HG02870 (cell line): ENCODE results near the gene MOB2.

Experiments
- ATAC-seq: cut with Tn5 transposase; IDR thresholded peaks from one replicate; pipeline ENCODE4 v1.9.1; 2021; ENCODE audit warnings: mild to moderate bottlenecking, moderate library complexity; ENCODE audit not compliant: unreplicated experiment

The MOB2 gene

DNA sequence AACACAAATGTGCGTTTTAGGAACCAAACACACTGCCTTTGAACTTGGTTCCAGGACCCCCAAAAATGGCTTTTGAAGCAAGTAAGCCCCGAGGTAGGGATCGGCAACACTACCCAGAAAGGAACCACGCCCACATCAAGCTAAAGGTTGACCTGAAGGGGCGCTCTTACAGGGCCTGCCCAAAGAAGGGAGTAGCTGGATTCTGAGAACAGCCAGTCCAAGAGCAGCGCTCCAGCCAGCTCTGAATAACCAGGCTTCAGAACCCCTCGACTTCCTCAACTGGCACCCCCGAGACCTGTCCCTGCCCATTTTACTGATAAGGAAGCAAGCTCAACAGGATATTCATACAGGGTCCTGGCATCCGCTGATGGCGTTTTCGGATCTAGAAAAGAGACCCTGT, 18.9 kb upstream of the MOB2 start:
- ATAC-seq: no peak

DNA sequence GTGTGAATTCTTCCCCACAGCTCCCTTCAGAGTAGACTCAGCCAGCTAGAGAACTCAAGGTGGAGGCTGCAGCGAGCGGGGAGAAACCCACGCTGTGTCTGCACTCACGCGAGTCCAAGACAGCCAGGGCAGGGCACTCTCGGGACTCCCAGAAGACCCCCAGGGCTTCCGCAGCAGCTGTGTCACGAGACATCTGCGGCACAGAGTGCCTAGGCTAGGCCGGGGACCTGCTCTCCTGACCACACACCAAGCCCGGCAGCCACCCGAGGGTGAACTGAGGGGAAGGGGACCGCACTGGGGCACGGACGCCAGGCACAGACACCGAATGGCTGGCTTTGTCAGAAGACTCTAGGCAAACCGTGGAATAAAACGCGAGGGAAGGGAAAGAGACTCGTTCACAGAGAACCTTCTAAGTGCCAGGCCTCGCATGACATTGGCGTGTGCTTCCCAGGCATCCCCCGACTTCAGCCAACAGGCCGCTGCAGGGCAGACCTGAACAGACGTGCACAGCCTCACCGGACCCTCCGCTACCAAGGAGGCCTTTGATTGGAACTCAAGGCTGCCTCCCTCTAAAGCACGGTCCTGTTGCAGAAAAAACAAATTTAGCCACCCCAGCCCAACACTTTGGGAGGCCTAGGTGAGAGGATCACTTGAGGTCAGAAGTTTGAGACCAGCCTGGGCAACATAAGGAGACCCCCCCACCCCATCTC, 18.2 kb upstream of the MOB2 start:
- no peak for ATAC-seq

GRCh38 chr11:1504138-1504537, 17.6 kb upstream of the MOB2 start:
- no peak for ATAC-seq

DNA sequence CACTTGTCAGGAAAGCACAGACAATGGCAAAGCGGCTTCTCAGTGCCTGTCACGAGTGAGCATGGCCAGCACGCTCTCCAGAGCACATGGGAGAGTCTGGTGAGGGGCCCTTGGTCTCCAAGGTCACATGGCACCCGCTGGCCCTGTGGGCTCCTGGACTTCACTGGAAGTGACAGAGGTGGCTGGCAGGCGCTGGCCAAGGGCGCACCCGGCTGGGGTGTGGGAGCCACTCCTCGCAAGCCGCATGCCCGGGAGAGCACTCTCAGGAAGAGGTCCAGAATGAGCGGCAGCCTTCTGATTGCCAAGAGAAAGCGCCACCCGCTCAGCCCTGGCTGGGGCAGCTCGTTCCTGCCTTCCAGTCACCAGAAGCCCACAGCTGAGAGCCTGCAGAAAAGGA, 17.1 kb upstream of the MOB2 start:
- ATAC-seq: no peak

DNA sequence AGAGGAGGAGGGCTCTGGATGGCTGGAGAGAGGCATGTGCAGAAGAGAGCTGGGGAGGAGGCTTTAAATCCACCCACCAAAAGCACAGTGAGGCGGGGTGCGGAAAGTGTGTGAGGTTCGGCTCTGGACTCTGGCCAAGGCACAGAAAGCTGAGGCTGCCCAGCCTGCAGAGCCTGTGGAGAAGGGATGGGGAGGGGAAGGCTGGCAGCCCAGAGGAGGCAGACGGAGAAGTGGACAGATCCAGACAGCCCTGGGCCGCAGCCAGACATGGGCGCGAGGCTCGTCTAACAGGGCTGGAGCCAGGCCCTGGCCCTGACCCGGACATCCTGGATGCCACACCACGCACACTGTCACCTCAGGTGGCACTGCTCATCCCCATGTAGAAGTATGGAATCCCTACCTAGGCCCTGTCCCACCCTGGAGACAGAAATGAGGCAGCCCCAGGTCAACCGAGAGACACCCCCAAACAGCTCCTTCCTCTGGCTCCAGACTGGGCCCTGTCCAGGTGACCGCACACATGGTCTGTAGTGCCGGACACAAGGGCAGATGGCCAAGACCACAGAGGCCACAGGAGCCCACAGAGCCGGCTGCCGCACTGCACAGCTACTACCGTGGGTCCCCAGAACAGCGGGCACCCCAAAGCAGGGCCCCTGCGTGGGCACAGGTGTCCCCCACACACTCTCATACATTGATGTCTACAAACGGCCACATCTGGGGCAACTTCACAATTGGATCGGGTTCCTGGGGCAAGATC, 16.6 kb upstream of the MOB2 start:
- no peak for ATAC-seq

DNA sequence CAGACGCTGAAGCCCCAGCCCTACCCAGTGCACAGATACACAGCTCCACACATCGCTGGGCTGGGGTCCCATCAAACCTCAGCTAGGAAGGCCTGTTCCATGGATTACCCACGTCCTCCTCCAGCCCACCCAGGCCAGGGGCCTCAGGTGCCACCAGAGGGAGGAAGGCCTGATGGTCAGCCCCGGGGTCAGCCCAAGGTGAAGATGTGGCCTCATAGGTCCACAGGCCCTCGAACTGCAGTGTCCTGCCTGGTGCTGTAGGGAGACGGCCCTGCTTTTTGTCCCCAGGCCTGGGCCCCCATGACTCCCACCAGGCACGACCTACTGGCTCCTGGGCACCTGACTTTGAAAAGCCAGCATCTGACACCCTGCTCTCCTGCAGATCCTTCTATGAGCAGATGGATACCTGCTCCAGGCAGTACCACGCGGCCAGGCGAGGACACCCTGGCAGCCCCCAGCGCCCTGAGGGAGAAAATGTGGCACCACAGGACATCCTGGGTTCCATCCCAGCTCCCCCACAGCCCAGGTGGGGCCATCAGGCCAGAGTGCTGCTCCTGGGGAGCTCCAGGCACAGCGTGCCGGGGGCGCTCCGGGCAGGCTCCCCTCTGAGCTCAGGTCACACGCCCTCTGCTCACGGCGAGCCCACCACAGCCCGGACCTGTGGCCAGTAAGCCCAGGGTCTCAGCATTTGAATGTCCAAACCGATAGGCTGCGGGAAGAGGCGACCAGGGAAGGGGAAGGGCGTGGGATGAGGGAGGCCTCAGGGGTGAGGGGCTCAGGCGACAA, 15.8 kb upstream of the MOB2 start:
- ATAC-seq: no peak

DNA sequence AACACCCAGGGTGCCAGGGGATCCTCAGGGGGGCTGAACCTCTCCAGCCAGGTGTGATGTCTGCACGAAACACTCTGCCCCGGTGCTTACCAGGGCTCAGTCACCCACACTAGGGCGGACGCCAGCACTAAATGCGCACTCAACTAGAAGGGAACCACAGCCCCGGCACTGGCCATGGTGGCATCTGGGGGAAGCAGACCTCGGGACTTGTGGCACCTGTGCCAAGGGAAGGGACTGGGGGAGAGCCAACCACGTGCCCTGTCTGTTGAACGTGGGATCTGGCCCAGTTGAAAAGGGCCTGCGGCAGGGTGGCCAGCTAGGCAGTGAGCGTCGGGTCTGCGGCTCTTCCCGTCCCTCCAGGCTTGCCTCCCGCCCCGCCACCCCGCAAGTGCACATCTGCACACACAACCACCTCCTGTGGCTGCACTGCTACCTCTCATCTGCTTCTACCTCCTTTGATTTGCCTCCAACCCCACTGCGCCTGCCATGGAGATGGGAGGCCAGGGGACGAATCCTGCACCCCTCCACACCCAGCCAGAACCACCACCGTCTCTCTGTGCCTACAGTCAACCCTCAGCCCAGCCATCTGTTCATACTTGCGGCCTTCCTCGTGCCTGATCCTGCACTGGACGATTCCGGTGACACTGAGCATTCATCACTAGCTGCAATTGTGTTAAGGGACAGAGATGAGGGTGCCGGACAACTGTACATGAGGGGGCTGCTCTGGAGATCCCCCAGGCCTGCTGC, 15.0 kb upstream of the MOB2 start:
- ATAC-seq: no peak

DNA sequence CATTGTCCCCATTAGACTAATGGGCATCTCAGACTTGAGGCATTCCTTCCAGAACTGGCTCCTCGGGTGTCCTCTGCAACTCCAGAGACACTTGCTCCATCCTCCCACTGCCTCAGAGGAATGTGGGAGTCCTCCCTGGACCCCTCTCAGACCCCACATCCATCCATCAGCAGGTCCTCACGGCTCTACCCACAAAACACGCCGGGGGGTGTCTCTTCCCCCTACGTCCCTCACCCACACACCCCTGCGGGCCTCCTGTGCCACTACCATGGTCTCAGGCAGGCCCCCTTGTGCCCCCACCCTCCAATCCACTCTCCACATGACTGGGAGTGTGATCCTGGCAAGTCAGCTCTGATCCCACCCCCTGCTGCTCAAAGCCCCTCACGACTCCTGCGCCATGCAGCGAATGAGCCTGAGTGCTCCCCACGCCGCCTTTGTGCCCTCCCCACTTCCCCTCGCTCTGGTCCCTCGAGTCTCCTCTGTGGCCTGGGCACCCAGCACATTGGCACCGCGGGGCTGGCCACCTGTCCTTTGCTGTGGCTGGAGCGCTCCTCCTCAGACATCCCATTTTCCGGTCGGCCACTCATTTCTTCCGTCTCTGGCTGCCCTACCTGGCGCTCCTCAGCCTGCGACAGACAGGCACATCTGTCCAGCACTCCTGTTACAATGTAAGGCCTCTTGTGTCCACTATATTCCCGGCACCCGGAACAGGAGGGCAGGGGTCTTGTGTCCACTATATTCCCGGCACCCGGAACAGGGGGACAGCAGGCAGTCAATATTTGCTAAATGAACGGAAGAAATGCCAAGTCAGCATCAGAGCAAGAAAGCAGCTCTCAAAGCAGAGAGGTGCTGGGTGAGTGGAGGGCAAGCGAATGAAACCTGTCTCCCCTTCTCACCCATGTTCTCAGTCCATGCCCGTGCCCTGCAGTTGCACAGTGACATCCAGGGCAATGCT, 14.2 kb upstream of the MOB2 start:
- no peak for ATAC-seq

GRCh38 chr11:1499899-1500298, 13.3 kb upstream of the MOB2 start:
- no peak for ATAC-seq

GRCh38 chr11:1499261-1499890, 12.8 kb upstream of the MOB2 start:
- no peak for ATAC-seq

DNA sequence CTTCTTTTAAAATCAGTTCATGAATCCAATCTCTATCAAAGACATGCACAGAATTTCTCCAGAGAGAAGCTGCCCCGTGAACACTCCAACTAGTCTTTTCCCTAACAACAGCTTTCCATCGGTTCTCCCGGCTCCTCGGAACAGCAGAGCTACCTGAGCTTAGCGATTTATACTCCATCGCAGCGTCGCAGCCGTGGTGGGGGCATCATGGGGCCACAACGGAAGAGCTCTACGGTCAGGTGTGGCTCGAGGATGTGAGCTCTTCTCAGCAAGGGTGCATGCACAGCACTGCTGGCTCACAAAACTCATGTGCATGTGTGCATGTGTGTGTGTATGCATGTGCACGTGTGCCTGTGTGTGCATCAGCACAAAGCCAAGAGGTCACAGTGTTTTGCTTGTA, 11.7 kb upstream of the MOB2 start:
- ATAC-seq: no peak

GRCh38 chr11:1497600-1497999, 11.0 kb upstream of the MOB2 start:
- no peak for ATAC-seq

- no peak for ATAC-seq
Observed at GRCh38 chr11:1496761-1497095, 10.1 kb upstream of the MOB2 start.

DNA sequence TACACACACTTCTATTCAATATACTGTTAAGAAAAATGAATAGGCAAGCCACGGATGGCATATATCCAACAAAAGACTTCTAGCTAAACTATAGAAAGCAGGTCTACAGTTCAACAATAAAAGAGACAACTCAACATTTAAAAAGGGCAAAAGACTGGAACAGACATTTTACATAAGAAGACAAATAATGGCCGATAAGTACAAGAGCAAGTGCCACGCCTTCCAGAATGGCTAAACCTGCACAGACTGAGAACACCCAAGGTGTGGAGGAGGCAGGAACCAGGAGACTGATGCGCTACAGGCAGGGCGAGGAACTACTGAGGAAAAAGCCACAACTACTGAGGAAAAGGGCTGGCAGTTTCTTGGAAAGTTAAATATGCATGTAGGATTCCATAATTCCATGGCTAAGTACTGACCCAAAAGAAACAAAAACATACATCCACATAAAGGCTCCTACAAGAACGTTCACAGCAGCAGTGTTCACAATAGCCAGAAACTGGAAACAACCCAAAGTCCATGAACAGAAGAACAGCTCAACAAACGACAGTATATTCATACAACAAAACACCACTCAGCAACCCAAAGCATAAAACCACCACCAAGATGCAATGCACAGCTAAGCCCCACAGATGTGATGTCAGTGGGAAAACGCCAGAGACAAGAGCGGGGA, 9.6 kb upstream of the MOB2 start:
- ATAC-seq: no peak

DNA sequence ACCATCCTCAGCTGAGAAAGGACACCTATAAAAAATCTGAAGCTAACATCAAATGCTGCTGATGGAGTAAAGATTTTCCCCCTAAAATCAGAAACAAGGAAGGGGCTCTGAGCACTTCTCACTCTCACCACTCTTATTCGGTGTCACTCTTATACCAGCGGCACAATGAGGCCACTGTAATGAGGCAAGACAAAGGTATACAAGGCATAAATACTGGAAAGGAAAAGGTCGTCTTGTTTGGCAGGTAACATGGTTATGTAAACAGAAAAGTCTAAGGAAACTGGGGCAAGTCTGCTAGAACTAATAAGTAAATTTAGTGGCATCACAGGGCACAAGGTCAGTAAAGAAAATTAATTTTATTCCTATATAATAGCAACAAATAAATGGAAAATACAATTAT, 8.1 kb upstream of the MOB2 start:
- ATAC-seq: no peak

DNA sequence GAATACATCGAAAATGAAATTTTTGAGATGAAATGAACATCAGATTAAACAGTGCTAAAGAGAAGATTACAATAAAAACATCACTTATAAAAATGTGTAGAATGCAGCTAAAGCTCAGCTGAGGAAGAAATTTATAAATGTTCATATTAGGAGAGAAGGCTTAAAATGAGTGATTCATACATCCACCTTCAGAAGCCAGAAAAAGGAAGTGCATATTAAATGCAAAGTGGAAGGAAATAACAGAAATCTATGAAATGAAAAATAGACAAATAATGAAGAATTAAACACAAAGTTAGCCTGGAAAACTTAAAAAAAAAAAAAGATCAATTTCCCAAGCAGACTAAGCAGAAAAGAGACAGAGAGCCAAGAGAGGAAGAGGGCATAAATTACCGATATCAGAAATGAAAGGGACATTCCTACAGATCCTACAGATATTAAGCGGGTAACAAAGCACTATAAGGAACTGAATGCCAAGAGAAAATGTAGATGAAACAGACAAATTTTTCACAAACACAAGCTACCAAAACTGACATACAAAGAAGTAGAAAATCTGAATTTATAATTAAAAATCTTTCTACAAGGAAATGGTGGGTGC, 7.2 kb upstream of the MOB2 start:
- no peak for ATAC-seq

DNA sequence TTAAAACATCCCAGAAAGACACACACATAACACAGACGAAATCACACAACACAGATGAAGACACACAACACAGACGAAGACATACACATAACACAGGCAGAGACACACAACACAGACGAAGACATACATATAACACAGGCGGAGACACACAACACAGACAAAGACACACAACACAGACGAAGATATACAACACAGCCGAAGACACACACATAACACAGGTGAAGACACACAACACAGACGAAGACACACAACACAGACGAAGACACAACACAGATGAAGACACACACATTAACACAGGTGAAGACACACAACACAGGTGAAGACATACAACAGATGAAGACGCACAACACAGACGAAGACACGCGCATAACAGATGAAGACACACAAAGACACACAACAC, 4.8 kb upstream of the MOB2 start:
- ATAC-seq: no peak

DNA sequence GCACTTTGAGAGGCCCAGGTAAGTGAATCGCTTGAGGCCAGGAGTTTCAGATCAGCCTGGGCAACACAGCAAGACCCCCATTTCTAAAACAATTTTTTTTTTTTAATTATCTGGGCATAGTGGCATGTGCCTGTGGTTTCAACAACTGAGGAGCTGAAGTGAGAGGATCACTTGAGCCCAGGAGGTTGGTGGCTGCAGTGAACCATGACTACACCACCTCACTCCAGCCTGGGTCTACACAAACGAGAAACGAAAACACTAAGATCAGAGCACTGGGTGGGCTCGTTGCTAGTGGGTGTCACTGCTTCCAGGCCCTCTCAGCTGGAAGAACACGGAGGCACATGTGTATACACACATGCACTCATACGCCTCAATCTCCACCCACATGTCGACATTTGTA, 4.1 kb upstream of the MOB2 start:
- ATAC-seq: no peak
